K562 (cell line): Measurements from ENCODE around the gene IGF2BP1. TPM values are rescaled to one million over a fixed set of nuclear protein-coding genes. Genes with fewer than 3 reads are reported as not detected.

Experiments
- AFF1 ChIP-seq, 2 experiments: fragments of 450-650 bp; IDR thresholded peaks; 2 replicates each; pipeline ENCODE4 v1.6.1; 2018; ENCODE audit warnings: mild to moderate bottlenecking in 2 of 2, low read depth in 1 of 2; ENCODE audit not compliant: partially characterized antibody in 2 of 2
- ARID1B ChIP-seq: fragments of 450-650 bp; IDR thresholded peaks from 2 replicates; pipeline ENCODE4 v1.6.1; 2016; ENCODE audit warnings: antibody characterized with exemption, mild to moderate bottlenecking, inconsistent platforms
- BCL6 ChIP-seq: fragments of 250-450 bp; sonication (Bioruptor Pico); IDR thresholded peaks from 2 replicates; pipeline ENCODE4 v1.4.0; 2020
- FOSL1 ChIP-seq: fragments of 200-800 bp; sonication (Bioruptor generic); conservative IDR thresholded peaks from 2 replicates; pipeline ENCODE4 v1.6.1; 2016; ENCODE audit warnings: missing genetic modification characterization, missing compliant biosample characterization
- HOXB6 ChIP-seq: fragments of 250-450 bp; sonication (Bioruptor Pico); IDR thresholded peaks from 2 replicates; pipeline ENCODE4 v1.5.1; 2022; ENCODE audit warnings: mild to moderate bottlenecking, borderline replicate concordance
- JUNB ChIP-seq: fragments of 450-650 bp; formaldehyde crosslinking; conservative IDR thresholded peaks from 2 replicates; pipeline ENCODE4 v1.4.0; 2020; ENCODE audit warnings: mild to moderate bottlenecking
- JUND ChIP-seq, 2 experiments: IDR thresholded peaks; 2 replicates in 1 of 2; 3 replicates in 1 of 2; pipeline ENCODE4 v1.6.1; 2011; ENCODE audit warnings: borderline replicate concordance in 2 of 2, low read depth in 2 of 2, low read length in 2 of 2, improper control_type of control experiment in 1 of 2, missing biosample characterization in 1 of 2, missing genetic modification characterization in 1 of 2, missing genetic modification reagents in 1 of 2
- MLX ChIP-seq, 2 experiments: fragments of 450-650 bp in 1 of 2; sonication (generic) in 1 of 2; formaldehyde crosslinking; conservative IDR thresholded peaks; 2 replicates each; pipeline versions ENCODE4 v1.4.0 to v1.8.1; 2020 to 2022; ENCODE audit warnings: mild to moderate bottlenecking in 1 of 2, missing genetic modification reagents in 1 of 2
- NFIC ChIP-seq: fragments of 450-650 bp; IDR thresholded peaks from 2 replicates; pipeline ENCODE4 v1.6.1; 2017; ENCODE audit warnings: mild to moderate bottlenecking, inconsistent platforms
- NR0B1 ChIP-seq: fragments of 450-650 bp; IDR thresholded peaks from one replicate; pipeline ENCODE4 v1.6.1; 2018; ENCODE audit warnings: mild to moderate bottlenecking, moderate library complexity; ENCODE audit not compliant: partially characterized antibody
- PATZ1 ChIP-seq: fragments of 250-450 bp; sonication (Bioruptor Pico); IDR thresholded peaks from 2 replicates; pipeline ENCODE4 v1.5.0; 2020; ENCODE audit warnings: mild to moderate bottlenecking, borderline replicate concordance
- SMAD2 ChIP-seq: fragments of 150-350 bp; IDR thresholded peaks from 2 replicates; pipeline ENCODE4 v1.6.1; 2014; ENCODE audit warnings: low read depth, mild to moderate bottlenecking, low read length
- SP2 ChIP-seq: IDR thresholded peaks from 2 replicates; pipeline ENCODE4 v1.6.1; 2011; ENCODE audit warnings: mild to moderate bottlenecking, low read depth, low read length, moderate library complexity; ENCODE audit not compliant: poor library complexity, severe bottlenecking; ENCODE audit errors: extremely low read depth
- ZBTB9 ChIP-seq: fragments of 450-650 bp; formaldehyde crosslinking; IDR thresholded peaks from 2 replicates; pipeline ENCODE4 v1.4.0; 2020; ENCODE audit warnings: mild to moderate bottlenecking, moderate library complexity
- ZNF143 ChIP-seq: sonication (generic); formaldehyde crosslinking; IDR thresholded peaks from 2 replicates; pipeline ENCODE4 v1.9.0; 2022; ENCODE audit warnings: mild to moderate bottlenecking, missing genetic modification reagents
- ZNF695 ChIP-seq: fragments of 450-650 bp; formaldehyde crosslinking; IDR thresholded peaks from 2 replicates; pipeline ENCODE4 v1.4.0; 2020; ENCODE audit warnings: mild to moderate bottlenecking, moderate library complexity
- ZSCAN29 ChIP-seq: fragments of 450-650 bp; IDR thresholded peaks from 2 replicates; pipeline ENCODE4 v1.6.1; 2017
- polyA plus RNA-seq, 8 experiments: library from polyadenylated mRNA; depleted of rRNA in 4 of 8; stranded (reverse) in 5 of 8; unstranded in 3 of 8; fragments of >200 nt; fragmentation: Nextera tagmentation in 2 of 8; fragmentation: Illumina TruSeq in 1 of 8; extraction: Ambion mirVana in 2 of 8; extraction: Trizol in 1 of 8; gene quantifications; 2 replicates each; pipeline versions ENCODE4 v1.2.1 to v1.2.3, GENCODE V29; 2011 to 2014; ENCODE audit warnings: inconsistent platforms in 1 of 8, missing spikeins in 1 of 8
- total RNA-seq, 7 experiments: library from RNA; depleted of rRNA in 6 of 7; stranded (reverse); fragments of >200 nt in 6 of 7; fragmentation: Illumina TruSeq in 2 of 7; extraction: Trizol in 2 of 7; gene quantifications; 2 replicates each; pipeline versions ENCODE4 v1.2.1 to v1.2.3, GENCODE V29; 2011 to 2021; ENCODE audit warnings: low replicate concordance in 1 of 7

Gene IGF2BP1
- total and polyA plus RNA-seq, 9 of the 15 experiments (the other 6 are each of a cell fraction or from before 2014, with no cell fraction given), result 13.0 to 318 (median 53.6) TPM

- peak; percentile 42; the same call in 1 of the 2 replicates for TF ChIP-seq FOSL1 (tag)
- TF ChIP-seq ZNF695 (CRISPR knock-in tag), result no peak
- no peak for TF ChIP-seq NFIC
- peak; percentile 43 for TF ChIP-seq ARID1B
- TF ChIP-seq ZSCAN29, result no peak
- TF ChIP-seq AFF1 (IDR thresholded peaks at IDR 0.05; ENCODE audit: low read depth in 1 of 2, partially characterized antibody in 2 of 2), result peak; percentile 68 to 69
- no peak for TF ChIP-seq JUNB
- no peak for TF ChIP-seq BCL6 (CRISPR knock-in tag)
- TF ChIP-seq SP2, result no peak
- TF ChIP-seq PATZ1 (CRISPR knock-in tag), result no peak
- no peak for TF ChIP-seq SMAD2
- TF ChIP-seq JUND (IDR thresholded peaks at IDR 0.05; ENCODE audit: borderline replicate concordance, low read depth, low read length), result peak; percentile 6; the same call in 1 of the 2 replicates
- TF ChIP-seq JUND (tag; IDR thresholded peaks at IDR 0.05; ENCODE audit: borderline replicate concordance, low read depth, low read length), result no peak; the same call in 2 of the 3 replicates
- TF ChIP-seq ZBTB9 (CRISPR knock-in tag), result no peak
- no peak for TF ChIP-seq NR0B1
- 0 out of 4 replicates have a peak, but pooled peaks of 1 of the 2 experiments have one; percentile 37 for TF ChIP-seq MLX (CRISPR knock-in tag; conservative IDR thresholded peaks at IDR 0.05)
- TF ChIP-seq HOXB6 (CRISPR knock-in tag), result no peak
- no peak for TF ChIP-seq ZNF143 (CRISPR knock-in tag)
Observed at GRCh38 chr17:48995974-48996721, 1.0 kb upstream of the IGF2BP1 start (continued).
